ENCODE results near the gene DNM3.

The DNM3 gene

GRCh38 chr1:172208635-172209034 is 367.3 kb downstream of the DNM3 start:
- H3K36me3 Mint-ChIP-seq (ENCODE audit: low read depth) = no peaks in the 10 kb centered on the region
- DNase-seq = no peak
- peaks cover 7% of the 10 kb centered on the region for H3K27me3 Mint-ChIP-seq (ENCODE audit: low read depth, poor library complexity)
- H3K9me3 Mint-ChIP-seq = no peaks in the 10 kb centered on the region
- peaks cover under 1% of the 10 kb centered on the region for H3K4me1 Mint-ChIP-seq
- no peak overlapping the region for H3K27ac Mint-ChIP-seq
- no peak overlapping the region for H3K4me3 Mint-ChIP-seq
- TF ChIP-seq, protein P1, sequence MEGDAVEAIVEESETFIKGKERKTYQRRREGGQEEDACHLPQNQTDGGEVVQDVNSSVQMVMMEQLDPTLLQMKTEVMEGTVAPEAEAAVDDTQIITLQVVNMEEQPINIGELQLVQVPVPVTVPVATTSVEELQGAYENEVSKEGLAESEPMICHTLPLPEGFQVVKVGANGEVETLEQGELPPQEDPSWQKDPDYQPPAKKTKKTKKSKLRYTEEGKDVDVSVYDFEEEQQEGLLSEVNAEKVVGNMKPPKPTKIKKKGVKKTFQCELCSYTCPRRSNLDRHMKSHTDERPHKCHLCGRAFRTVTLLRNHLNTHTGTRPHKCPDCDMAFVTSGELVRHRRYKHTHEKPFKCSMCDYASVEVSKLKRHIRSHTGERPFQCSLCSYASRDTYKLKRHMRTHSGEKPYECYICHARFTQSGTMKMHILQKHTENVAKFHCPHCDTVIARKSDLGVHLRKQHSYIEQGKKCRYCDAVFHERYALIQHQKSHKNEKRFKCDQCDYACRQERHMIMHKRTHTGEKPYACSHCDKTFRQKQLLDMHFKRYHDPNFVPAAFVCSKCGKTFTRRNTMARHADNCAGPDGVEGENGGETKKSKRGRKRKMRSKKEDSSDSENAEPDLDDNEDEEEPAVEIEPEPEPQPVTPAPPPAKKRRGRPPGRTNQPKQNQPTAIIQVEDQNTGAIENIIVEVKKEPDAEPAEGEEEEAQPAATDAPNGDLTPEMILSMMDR (IDR thresholded peaks at IDR 0.05) = no peak

- Mint-ChIP-seq H3K36me3 (ENCODE audit: low read depth) (no peaks in the 10 kb centered on the region), H3K4me1 (no peaks in the 10 kb centered on the region), H3K27ac (no peak overlapping the region), H3K9me3 (no peaks in the 10 kb centered on the region), H3K4me3 (no peak overlapping the region), H3K27me3 (ENCODE audit: low read depth, poor library complexity) (peaks cover 4% of the 10 kb centered on the region)
- TF ChIP-seq, protein P1 (IDR thresholded peaks at IDR 0.05) = no peak
- DNase-seq = no peak
Measured at GRCh38 chr1:172211221-172211620, 369.9 kb downstream of the DNM3 start.

DNA sequence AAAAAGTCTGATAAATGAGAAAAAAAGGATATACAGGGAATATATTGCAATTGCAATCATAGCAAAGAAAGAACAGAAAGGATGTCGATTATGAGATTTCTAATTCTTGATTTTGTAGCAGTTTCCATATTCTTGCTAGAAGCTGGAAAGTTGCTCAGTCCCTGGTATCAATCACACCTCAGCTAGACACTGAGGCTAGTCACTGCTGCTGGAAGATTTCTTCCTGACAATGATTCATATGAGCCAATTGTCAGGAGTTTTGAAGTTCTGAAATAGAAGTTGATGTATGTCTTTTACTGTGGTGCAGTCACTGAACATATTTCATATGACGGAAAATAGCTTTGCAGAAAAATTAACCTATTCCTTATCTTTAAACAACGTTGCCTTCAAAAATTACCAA is 370.8 kb downstream of the DNM3 start:
- Mint-ChIP-seq H3K27ac (no peak overlapping the region), H3K4me3 (no peak overlapping the region), H3K9me3 (no peaks in the 10 kb centered on the region)

GRCh38 chr1:172215006-172215405 is 373.7 kb downstream of the DNM3 start:
- H3K4me1 Mint-ChIP-seq = peaks cover under 1% of the 10 kb centered on the region
- TF ChIP-seq, protein P1 (IDR thresholded peaks at IDR 0.05) = no peak
- H3K27ac Mint-ChIP-seq = no peak overlapping the region
- peaks cover 4% of the 10 kb centered on the region for H3K27me3 Mint-ChIP-seq (ENCODE audit: low read depth, poor library complexity)
- H3K4me3 Mint-ChIP-seq = no peak overlapping the region
- DNase-seq = no peak
- no peaks in the 10 kb centered on the region for H3K9me3 Mint-ChIP-seq
- no peaks in the 10 kb centered on the region for H3K36me3 Mint-ChIP-seq (ENCODE audit: low read depth)

More for the DNA sequence above, 370.8 kb downstream of the DNM3 start:
- TF ChIP-seq, protein P1 (IDR thresholded peaks at IDR 0.05) = no peak
- H3K36me3 Mint-ChIP-seq (ENCODE audit: low read depth) = no peaks in the 10 kb centered on the region
- H3K4me1 Mint-ChIP-seq = no peaks in the 10 kb centered on the region
- H3K27me3 Mint-ChIP-seq (ENCODE audit: low read depth, poor library complexity) = peaks cover 4% of the 10 kb centered on the region
- DNase-seq = no peak

- H3K36me3 Mint-ChIP-seq (ENCODE audit: low read depth) = no peaks in the 10 kb centered on the region
- H3K4me3 Mint-ChIP-seq = no peak overlapping the region
- H3K4me1 Mint-ChIP-seq = peaks cover 8% of the 10 kb centered on the region
- H3K9me3 Mint-ChIP-seq = no peaks in the 10 kb centered on the region
- no peaks in the 10 kb centered on the region for H3K27me3 Mint-ChIP-seq (ENCODE audit: low read depth, poor library complexity)
- TF ChIP-seq, protein P1 (IDR thresholded peaks at IDR 0.05) = no peak
- DNase-seq = no peak
- H3K27ac Mint-ChIP-seq = no peak overlapping the region
Measured at GRCh38 chr1:172219966-172220365, 378.7 kb downstream of the DNM3 start.

- Mint-ChIP-seq H3K4me3 (no peak overlapping the region), H3K27me3 (ENCODE audit: low read depth, poor library complexity) (no peaks in the 10 kb centered on the region), H3K9me3 (no peaks in the 10 kb centered on the region), H3K4me1 (peaks cover 8% of the 10 kb centered on the region), H3K36me3 (ENCODE audit: low read depth) (no peaks in the 10 kb centered on the region), H3K27ac (peak overlapping the region; percentile 65)
- DNase-seq = no peak
- TF ChIP-seq, protein P1 (IDR thresholded peaks at IDR 0.05) = no peak
Measured at GRCh38 chr1:172220376-172220775, 379.1 kb downstream of the DNM3 start.
